HG03521 (cell line): Measurements from ENCODE around the gene HOXD10.

Experiments
- ATAC-seq: cut with Tn5 transposase; IDR thresholded peaks from one replicate; pipeline ENCODE4 v1.9.1; 2021; ENCODE audit warnings: mild to moderate bottlenecking, moderate library complexity; ENCODE audit not compliant: unreplicated experiment

HOXD10 gene

DNA sequence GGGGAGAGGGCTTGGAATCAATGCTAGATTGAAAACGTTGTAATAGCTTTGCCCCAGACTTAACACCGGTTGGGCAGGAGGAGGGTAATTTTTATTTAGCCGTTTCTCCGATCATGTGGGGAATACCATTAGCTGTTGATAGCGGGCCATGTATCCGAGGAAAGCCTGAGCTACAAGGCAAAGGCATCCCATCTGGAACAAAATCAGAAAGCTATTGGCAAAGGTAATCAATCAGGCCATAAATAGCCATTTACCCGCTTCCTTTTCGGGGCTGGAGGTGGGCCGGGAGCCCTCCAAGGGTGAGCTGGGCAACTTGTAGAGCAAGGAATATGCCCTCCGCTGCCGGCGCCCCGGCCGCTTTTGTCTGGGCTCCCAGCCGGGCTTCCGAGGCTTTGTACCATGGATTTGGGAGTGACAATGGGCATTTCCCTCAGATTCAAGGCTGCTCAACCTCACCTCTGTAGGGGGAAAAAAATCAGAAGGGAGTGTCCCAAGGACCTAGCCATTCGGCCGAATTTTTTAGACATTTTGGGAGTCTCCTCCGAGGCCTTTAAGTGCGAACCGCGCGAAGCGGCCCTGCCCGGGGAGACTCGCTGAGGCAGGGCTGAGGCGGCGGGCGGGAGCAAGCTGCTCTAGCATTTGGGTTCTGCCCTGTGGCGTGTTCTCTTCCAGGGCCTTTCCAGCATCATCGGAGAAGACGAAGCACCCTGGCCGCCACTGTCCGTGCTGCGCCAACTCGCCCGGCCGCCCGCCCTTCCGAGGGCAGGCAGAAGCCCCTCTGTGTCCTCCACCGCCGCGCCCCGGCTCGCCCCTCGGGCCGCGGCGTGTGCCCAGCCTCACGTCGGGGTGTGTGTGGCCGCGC, 4.8 kb downstream of the HOXD10 start:
- no peak for ATAC-seq

DNA sequence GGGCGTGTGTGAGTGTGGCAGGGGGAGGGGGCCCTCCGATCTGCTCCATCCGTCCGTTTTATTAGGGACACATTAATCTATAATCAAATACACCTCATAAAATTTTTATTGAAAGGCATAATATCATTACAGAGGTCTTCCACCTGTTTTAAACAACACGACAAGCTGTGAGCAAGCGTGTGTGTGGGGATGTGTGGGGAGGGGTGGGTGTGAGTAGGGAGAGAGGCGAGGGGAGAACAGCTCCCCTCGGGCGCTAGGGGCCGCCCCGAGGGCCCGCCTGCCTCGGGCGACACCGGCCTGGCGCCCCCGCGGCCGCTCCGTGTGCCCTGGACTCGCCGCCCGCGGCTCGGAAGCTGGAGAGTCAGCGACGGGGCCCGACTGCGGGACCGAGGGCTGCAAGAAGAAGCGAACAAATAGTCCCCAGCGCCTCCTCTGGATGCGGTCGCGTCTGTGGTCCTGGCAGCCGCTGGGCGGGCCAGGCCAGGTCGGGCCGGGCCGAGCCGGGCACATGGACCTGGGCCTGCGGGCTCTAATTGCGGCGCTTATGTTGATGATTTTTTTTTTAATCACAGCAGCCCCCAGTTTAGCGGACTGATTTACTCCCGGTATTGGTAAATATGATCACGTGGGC, 5.6 kb downstream of the HOXD10 start:
- no peak for ATAC-seq

DNA sequence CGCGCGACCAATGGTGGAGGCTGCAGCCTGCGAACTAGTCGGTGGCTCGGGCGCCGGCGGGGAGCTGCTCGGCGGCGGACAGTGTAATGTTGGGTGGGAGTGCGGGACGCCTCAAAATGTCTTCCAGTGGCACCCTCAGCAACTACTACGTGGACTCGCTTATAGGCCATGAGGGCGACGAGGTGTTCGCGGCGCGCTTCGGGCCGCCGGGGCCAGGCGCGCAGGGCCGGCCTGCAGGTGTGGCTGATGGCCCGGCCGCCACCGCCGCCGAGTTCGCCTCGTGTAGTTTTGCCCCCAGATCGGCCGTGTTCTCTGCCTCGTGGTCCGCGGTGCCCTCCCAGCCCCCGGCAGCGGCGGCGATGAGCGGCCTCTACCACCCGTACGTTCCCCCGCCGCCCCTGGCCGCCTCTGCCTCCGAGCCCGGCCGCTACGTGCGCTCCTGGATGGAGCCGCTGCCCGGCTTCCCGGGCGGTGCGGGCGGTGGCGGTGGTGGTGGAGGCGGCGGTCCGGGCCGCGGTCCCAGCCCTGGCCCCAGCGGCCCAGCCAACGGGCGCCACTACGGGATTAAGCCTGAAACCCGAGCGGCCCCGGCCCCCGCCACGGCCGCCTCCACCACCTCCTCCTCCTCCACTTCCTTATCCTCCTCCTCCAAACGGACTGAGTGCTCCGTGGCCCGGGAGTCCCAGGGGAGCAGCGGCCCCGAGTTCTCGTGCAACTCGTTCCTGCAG, 6.3 kb downstream of the HOXD10 start, which contains the start of gene HOXD9:
Gene HOXD9 (plus strand): TSS at position 37 of the 728 bp plus-strand sequence. CDS start 50 bp downstream, at position 87.
- no peak for ATAC-seq

DNA sequence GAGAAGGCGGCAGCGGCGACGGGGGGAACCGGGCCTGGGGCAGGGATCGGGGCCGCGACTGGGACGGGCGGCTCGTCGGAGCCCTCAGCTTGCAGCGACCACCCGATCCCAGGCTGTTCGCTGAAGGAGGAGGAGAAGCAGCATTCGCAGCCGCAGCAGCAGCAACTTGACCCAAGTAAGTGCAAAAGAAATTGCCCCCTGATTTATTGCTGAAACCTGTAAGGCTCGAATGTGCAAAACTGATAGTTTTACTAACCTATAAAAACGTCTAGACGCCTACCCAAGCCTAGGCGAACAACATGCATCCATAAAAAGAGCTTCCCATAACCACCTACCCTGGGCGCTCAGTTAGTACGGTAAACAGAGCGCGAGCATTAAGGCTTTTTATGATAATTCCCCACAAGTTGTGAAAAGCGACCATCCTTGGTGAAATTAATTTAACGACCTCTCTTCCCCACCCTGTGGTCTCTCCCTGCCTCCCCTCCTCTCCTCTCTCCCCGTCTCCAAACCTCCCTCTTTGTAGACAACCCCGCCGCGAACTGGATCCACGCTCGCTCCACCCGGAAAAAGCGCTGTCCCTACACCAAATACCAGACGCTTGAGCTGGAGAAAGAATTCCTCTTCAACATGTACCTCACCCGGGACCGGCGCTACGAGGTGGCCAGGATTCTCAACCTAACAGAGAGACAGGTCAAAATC, 7.0 kb downstream of the HOXD10 start:
- ATAC-seq = no peak

DNA sequence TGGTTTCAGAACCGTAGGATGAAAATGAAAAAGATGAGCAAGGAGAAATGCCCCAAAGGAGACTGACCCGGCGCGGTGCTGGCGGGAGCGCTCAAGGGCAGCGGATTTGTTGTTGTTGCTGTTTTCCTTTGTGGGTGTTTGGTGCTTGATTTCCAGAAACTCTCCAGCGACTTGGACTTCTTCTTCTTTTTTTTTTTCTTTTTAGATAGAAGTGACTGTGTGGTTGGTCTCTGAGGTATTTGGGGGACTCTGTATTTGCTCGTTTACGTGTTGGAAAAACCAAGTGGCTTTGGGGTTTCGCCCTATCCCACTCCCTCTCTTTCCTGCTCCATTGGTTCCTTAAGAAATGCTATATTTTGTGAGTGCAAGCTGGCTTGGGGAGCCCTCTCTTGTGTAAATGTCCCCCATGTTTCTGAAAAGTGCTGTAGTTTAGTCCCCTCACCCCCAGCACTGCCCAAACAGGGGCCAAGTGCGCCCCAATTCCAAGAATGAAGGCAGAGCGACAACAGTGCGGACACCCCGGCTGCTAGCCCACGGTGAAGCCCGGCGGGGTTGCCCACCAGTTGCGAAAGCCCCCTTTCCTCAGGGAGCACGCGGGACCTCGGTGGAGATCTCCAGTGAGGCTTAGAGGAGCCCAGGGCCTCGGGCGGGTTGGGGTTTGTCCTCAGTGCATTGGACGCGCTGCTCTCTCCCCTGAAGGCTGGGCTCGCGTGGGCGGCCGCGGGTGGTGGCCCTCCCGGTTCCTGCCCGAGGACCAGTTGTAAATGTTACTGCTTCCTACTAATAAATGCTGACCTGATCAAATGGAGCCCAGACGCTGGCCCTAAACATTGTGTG, 7.8 kb downstream of the HOXD10 start:
- ATAC-seq = no peak

DNA sequence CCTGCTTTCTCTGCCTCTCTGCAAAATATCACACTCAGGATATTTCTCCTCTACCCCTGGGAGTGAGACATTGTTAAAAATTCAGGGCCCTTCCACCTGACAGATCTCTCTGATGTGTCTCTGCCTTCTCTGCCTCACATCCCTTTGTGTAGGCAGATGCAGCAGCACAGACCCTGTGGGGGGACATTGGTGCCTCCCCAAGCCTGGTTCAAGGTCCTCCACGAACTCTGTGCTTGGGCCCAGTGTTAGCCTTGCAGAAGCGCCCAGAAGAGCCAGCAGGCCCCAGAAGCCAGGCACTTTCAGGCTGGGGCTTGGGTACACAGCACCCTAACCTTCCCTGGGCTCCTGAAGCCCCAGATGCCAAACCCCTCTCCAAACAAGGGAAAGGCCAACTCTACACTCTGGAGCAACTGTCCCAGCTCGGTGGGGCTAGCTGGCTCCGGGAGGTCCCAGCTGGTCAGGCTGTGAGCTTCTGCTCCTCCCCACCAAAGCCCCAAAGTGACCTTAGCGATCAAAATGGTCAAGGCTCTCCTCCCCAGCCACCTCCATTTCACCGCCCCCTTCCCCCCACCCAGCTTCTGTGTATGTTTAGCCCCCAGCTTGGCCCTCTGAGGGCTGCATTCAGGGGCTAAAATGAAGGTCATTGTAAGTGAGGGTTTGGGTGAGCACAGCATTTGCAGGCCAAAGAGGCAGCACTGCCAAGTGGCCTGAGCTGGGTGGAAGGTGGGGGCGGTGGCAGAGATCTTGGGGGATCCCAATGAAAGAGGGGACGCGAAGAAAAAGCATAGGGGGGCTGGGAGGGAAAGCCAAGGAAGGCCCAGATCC, 8.6 kb downstream of the HOXD10 start:
- ATAC-seq = no peak

DNA sequence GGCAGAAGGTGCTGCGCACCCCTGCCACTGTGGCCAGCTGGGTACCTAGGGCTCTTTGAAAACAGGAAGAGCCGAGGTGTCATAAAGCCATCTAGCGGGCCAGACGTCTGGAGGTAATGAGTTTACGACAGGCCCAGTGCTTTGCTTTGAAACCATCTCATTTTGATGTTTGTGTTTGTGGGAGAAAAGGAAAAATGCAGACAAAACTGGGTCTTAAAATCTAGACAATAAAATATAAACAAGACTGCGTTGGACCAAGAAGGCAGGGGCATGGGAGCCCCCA, 9.1 kb downstream of the HOXD10 start:
- no peak for ATAC-seq

DNA sequence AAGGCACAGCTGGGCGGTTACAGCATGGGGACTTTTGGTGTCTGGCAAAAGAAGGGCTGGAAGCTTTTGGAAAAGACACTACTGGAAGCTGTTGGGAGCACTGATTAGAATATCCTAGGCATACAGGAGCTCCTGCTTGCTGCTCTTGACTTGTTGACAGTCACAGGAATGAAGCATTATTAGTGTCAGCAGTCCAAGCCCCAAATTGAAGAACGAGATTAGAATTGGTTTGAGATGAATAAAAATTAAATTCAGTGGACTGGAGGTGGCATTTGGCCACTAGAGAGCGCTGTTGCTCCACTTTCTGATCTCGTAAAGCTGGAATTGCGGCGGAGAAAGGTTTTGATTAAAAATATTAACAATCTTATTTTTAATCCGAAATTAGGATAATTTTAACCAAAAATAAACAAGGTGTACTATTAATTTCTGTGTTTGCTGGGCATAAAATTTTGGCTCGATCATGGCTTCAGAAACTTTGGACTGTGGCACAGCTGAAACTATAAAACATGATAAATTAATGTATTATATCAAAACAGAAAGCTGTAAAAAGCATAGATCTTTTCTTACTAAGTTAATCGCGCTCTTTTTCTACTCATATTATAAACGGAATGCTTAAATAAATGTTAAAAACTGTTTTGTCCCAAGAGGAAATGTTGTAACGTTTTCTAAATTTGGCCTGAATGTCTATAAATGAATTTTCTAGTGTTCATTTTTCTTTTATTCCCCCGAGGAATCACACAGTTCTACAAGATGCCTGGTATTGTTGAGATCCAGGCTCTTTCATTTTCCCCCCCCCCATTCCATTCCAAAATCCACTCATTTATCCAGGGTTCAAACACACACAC, 10.6 kb downstream of the HOXD10 start:
- ATAC-seq = no peak

DNA sequence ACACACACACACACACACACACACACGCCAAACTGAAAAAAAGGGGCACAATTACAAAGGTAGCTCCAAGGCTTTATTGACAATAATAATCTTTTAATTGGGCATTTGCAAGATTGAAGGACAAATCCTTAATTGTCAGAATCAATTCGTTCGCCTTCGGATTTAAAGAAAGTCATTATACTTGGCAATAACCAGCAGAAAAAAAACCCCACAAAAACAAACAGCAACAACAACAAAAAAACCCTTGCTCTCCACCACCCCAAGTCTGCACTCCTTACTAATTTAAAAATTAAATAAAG, 11.1 kb downstream of the HOXD10 start:
- ATAC-seq = no peak

DNA sequence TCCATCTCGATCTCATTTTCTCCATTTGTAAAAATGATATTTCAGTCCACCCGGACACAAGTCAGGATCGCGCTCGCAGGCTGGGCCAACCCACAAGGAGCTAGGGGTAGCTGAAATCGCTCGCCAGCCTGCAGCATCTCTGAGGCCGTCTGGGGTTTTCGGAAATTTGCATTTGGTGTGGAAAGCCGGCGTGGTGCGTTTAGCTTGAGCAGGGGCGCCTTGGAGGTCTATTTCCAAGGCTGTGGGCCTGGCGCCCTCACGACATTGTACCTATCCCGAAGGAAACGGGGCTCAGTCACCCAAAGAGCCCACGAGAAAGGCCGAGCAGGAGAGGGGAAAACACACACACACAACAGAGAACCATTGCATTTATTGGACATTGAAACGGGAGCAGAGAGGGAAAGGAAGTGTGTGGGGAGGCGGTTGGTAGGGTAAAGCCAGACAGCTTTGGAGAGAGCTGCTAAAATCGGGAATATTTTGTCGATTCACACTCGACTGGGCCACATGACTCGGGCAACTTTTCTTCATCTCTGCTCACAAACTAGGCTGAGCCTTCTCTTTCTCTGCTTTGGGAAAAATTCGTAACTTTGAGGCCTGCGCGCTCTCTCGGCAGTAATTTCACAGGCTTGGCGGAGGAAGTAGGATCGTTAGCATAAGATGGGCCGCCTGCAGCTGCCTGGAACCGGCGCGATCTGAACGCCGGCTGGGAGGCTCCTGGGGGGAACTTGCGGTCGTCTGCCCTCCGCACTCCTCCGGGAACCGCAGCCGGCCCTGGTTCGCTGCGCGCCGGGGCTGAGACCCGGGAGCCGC, 11.8 kb downstream of the HOXD10 start:
- no peak for ATAC-seq

DNA sequence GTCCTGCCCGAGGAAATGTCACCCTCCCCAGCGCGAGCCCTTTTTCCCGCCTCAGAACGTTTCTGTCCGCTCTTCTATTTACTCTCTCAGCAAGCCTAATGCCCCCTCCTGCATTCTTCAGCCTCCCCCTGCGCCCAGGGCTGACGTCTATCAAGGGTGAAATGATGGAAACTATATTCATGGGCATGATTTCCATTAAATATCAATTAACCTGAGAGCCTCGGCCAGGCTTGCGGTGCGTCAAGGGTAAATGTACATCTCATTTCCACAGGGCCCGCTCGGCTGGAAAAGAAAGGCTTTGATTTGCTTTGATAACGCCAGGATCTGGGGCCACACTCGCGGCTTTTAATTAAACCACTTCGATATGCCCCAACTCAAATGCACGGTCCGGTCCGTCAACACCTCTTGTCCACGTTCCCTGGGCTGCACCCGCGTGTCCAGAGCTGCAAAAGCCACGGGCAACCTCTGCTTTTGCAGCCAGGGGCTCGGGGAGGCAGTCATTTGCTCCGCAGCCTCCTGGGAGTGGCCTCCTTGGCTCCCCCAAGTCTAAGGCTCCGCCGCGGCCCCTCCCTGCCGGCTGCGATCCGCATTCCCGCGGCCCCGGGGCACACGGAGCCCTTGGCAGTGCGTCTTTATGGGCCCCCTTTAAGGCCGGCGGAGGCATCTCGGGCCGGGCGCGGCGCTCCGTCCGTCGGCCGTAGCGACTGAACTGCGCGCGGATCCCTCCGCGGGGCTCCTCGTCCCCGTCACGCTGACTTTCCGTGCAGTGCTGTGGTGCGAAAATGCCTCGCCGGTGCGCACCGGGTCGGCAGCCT, 12.6 kb downstream of the HOXD10 start, which contains the start of gene HOXD8:
Gene HOXD8 (plus strand): TSS at position 724 of the 815 bp plus-strand sequence. CDS start 662 bp downstream, outside the sequence.
- no peak for ATAC-seq

DNA sequence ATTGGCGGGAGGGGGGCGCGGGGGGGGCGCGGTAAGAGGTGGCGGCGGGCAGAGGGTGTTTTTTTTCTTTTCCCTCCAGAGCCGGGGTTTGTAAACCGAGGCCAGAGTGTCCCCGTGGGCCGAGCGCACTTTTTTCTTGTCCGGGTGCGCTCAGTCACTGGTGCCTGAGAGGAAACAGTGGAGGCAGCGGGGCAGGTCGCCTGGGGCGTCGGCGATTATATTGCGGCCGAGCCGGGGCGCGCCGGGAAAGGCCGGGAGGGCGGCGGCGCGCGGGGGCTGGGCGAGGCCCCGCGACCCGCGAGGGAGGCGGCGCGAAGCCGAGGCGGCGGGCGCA, 13.2 kb downstream of the HOXD10 start:
- ATAC-seq = no peak

DNA sequence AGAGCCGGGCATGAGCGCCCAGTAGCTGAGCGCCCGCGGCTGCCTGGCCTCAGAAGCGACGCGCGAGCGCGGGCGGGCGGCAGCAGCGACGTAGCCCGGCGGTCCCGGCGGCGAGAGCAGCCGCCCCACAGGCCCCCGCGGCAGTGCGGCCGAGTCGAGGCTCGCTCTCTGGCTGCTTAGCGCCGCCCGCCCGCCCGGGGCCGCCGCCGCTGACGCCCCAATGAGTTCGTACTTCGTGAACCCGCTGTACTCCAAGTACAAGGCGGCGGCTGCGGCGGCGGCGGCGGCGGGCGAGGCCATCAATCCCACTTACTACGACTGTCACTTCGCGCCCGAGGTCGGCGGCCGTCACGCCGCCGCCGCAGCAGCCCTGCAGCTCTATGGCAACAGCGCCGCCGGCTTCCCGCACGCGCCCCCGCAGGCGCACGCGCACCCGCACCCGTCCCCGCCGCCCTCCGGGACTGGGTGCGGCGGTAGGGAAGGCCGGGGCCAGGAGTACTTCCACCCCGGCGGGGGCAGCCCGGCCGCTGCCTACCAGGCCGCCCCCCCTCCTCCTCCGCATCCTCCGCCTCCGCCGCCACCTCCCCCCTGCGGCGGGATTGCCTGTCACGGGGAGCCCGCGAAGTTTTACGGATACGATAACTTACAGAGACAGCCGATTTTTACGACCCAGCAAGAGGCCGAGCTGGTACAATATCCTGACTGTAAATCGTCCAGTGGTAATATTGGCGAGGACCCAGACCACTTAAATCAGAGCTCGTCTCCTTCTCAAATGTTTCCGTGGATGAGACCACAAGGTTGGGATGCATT, 13.8 kb downstream of the HOXD10 start:
- no peak for ATAC-seq

DNA sequence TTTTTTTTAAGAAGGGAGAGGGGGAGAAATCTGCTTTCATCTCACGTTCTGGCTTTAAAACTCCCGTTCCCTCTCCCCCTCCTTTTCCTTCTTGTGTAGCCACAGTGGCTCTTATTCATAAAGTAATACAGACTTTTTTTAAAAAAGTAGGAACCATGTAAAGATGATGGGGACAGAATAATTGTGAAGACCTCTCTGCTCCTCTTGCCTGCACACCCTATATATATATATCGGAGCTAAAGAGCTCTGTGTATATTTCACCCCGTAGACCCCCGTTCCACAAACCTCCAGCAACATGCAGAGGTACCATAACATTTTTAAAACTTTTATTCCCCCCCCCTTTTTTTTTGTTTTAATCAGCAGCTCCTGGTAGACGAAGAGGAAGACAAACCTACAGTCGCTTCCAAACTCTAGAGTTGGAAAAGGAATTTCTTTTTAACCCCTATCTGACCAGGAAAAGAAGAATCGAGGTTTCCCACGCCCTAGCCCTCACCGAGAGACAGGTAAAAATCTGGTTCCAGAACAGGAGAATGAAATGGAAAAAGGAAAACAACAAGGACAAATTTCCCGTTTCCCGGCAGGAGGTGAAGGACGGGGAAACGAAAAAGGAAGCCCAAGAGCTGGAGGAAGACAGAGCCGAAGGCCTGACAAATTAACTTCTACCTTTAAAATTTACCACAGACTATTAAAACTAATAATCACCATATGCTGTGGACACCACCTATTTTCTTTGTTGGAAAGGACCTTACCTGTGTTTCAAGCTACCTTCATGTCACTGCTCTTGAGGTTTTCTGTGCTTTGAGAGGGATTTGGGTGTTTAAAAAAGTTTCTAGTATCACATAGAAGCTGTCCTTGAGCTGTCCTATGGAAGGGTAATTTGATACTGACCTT, 14.6 kb downstream of the HOXD10 start:
- no peak for ATAC-seq

DNA sequence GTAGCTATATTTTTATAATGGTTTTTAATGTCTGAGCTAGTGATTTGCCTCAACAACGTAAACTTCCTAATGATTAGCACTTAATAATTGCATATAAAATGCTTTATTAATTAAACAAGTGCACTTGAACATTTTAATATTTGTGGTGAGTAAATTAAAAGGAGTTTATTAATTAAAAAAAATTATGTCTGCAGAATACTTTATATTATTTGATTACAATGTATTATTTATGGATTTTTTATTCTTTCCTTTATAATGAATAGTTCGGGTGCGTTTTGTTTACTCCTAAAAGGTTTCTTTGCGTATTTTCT, 15.2 kb downstream of the HOXD10 start:
- no peak for ATAC-seq
